Activated CD4-positive, alpha-beta T cell treated with anti-CD3 and anti-CD28 coated beads, Interleukin-2, amount 10 ng/mL, durations not matched to agents 7 days and 5 days (primary cell): ENCODE measurements around the gene EPHB4. TPM values are rescaled to one million over a fixed set of nuclear protein-coding genes. Genes with fewer than 3 reads are reported as not detected.
"Not testable (repeated sequence)": the region's sequence is repeated elsewhere in the genome, so short reads cannot be mapped to it uniquely, and the experiment has no call there.

ENCODE experiments used
- CTCF ChIA-PET: fragments of 350-600 bp; sonication (Branson Sonifier 250); formaldehyde crosslinking; loops from one replicate; lab custom pipeline; 2021; ENCODE audit warnings: antibody characterized with exemption; lab: Charles Lee
- POLR2A ChIA-PET: fragments of 350-600 bp; sonication (Branson Sonifier 250); formaldehyde crosslinking; loops from one replicate; lab custom pipeline; 2021; ENCODE audit warnings: antibody characterized with exemption; lab: Charles Lee
- DNase-seq: peaks from one replicate; pipeline ENCODE4 v3.0.0-alpha.2; 2020
- H3K27ac Mint-ChIP-seq: one replicate; pipeline ENCODE4 v1.8.0; 2021; ENCODE audit warnings: mild to moderate bottlenecking, moderate library complexity, mixed read lengths
- H3K27me3 Mint-ChIP-seq: one replicate; pipeline ENCODE4 v1.8.0; 2021; ENCODE audit warnings: mixed read lengths
- H3K36me3 Mint-ChIP-seq: one replicate; pipeline ENCODE4 v1.8.0; 2021; ENCODE audit warnings: low read depth, mixed read lengths
- H3K4me1 Mint-ChIP-seq: one replicate; pipeline ENCODE4 v1.8.0; 2021; ENCODE audit warnings: mixed read lengths
- H3K4me3 Mint-ChIP-seq: one replicate; pipeline ENCODE4 v1.8.0; 2021; ENCODE audit warnings: mild to moderate bottlenecking, moderate library complexity, mixed read lengths
- H3K9me3 Mint-ChIP-seq: one replicate; pipeline ENCODE4 v1.8.0; 2021; ENCODE audit warnings: mixed read lengths
- total RNA-seq, 2 experiments: library from RNA; stranded (reverse); gene quantifications; one replicate each; pipeline ENCODE4 v1.2.3, GENCODE V29; 2021

The EPHB4 gene
- total RNA-seq, 2 experiments from 2014 or later, result 1.6 to 2.1 TPM

DNA sequence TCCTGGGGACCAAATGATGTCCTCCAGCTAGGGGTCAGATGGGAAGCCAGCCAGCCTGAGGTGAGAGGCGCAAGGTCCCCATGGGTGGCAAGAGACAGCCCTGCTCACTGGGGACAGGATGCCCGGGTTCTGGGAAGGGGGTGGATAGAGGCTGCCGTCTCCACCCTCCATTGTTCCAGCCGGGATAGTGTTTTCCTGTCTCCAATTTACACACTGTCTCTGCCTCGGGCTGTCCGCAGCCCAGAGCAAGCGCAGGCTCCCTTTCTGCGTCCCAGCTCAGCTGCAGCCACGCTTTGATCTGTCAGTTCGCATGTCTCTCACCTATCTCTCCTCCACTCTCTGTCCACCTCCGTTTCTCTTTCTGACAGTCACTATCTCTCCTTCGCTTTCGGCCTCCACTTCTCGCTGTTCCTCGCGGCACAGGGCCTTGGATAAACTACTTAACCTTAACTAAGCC is 2.1 kb downstream of the EPHB4 start:
- Mint-ChIP-seq H3K4me3 (no peak overlapping the region), H3K4me1 (peaks cover 21% of the 10 kb centered on the region), H3K27me3 (peaks cover 38% of the 10 kb centered on the region), H3K27ac (no peak overlapping the region), H3K9me3 (no peaks in the 10 kb centered on the region), H3K36me3 (peaks cover 2% of the 10 kb centered on the region)
- ChIA-PET POLR2A (no interaction called here), CTCF (no interaction called here)
- no peak for DNase-seq

- peaks cover 35% of the 10 kb centered on the region for H3K27me3 Mint-ChIP-seq
- CTCF ChIA-PET, result no interaction called here
- POLR2A ChIA-PET, result no interaction called here
- H3K9me3 Mint-ChIP-seq, result no peaks in the 10 kb centered on the region
- H3K36me3 Mint-ChIP-seq, result peaks cover 2% of the 10 kb centered on the region
- H3K4me1 Mint-ChIP-seq, result peaks cover 21% of the 10 kb centered on the region
- no peak overlapping the region for H3K27ac Mint-ChIP-seq
- H3K4me3 Mint-ChIP-seq, result no peak overlapping the region
- no peak for DNase-seq
Observed at GRCh38 chr7:100824499-100825214, 2.7 kb downstream of the EPHB4 start.

DNA sequence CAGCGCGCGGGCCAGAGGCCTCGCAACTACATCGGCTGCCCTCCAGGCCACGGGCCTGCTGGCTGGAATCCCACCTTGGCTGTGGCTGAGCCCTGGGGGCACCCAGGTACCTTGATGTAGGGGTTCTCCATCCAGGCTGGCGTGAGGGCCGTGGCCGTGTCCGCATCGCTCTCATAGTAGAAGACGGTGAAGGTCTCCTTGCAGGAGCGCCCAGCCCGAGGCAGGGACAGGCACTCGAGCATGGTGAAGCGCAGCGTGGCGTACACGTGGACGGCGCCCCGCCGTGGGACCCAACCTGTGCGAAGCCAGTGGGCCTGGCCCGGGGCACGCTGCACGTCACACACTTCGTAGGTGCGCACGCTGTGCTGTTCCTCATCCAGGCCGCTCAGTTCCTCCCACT is 3.8 kb downstream of the EPHB4 start:
- Mint-ChIP-seq H3K27me3 (peaks cover 30% of the 10 kb centered on the region), H3K4me1 (peaks cover 18% of the 10 kb centered on the region), H3K9me3 (no peaks in the 10 kb centered on the region), H3K36me3 (peaks cover under 1% of the 10 kb centered on the region), H3K27ac (peak overlapping the region; percentile 36), H3K4me3 (no peak overlapping the region)
- CTCF ChIA-PET, result no interaction called here
- no peak for DNase-seq
- POLR2A ChIA-PET, result no interaction called here

DNA sequence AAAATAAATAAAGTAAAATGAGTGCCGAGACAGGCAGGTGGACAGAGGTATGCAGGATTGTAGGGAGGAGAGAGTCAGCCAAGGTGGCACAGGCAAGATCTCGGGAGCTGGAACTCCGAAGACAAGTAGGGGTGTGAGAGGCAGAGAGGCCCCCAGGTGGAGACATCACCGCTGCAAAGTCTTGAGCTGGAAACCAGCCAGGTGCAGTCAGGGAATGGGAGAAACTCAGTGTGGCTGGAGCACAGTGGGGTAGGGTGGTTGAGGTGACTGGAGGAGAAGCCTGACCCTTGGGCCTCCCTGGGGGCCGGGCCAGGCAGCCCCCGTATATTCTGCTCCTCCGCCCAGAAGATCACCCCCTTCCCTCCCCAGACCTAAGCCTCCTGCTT is 4.2 kb downstream of the EPHB4 start:
- CTCF ChIA-PET, result no interaction called here

GRCh38 chr7:100822236-100823139 is 4.8 kb downstream of the EPHB4 start:
- no peak overlapping the region for H3K27ac Mint-ChIP-seq
- no peaks in the 10 kb centered on the region for H3K36me3 Mint-ChIP-seq
- ChIA-PET CTCF (interaction anchor here (1.1 kb wide), 1 partner anchor 23 kb away, joined by 4 read pairs; no protein-coding TSS in a partner anchor), POLR2A (no interaction called here)
- H3K4me1 Mint-ChIP-seq, result peaks cover 11% of the 10 kb centered on the region
- no peaks in the 10 kb centered on the region for H3K9me3 Mint-ChIP-seq
- H3K27me3 Mint-ChIP-seq, result peaks cover 20% of the 10 kb centered on the region
- no peak overlapping the region for H3K4me3 Mint-ChIP-seq
- DNase-seq, result no peak

More for the DNA sequence above, 4.2 kb downstream of the EPHB4 start:
- DNase-seq, result no peak
- Mint-ChIP-seq H3K27me3 (peaks cover 26% of the 10 kb centered on the region), H3K4me3 (no peak overlapping the region), H3K27ac (no peak overlapping the region), H3K9me3 (no peaks in the 10 kb centered on the region), H3K4me1 (peaks cover 16% of the 10 kb centered on the region), H3K36me3 (no peaks in the 10 kb centered on the region)
- POLR2A ChIA-PET, result no interaction called here

- Mint-ChIP-seq H3K27ac (no peak overlapping the region), H3K9me3 (no peaks in the 10 kb centered on the region), H3K36me3 (no peaks in the 10 kb centered on the region), H3K27me3 (peaks cover 2% of the 10 kb centered on the region), H3K4me1 (no peaks in the 10 kb centered on the region), H3K4me3 (no peak overlapping the region)
- CTCF ChIA-PET, result no interaction called here
- DNase-seq, result no peak
- POLR2A ChIA-PET, result no interaction called here
Observed at GRCh38 chr7:100819586-100819985, 7.7 kb downstream of the EPHB4 start.

GRCh38 chr7:100818825-100819224 is 8.5 kb downstream of the EPHB4 start:
- Mint-ChIP-seq H3K27ac (no peak overlapping the region), H3K4me3 (no peak overlapping the region), H3K27me3 (no peaks in the 10 kb centered on the region), H3K36me3 (no peaks in the 10 kb centered on the region), H3K4me1 (no peaks in the 10 kb centered on the region), H3K9me3 (no peaks in the 10 kb centered on the region)
- ChIA-PET CTCF (no interaction called here), POLR2A (no interaction called here)
- DNase-seq, result no peak

GRCh38 chr7:100818366-100818765 is 9.0 kb downstream of the EPHB4 start:
- ChIA-PET POLR2A (no interaction called here), CTCF (interaction anchor here (0.9 kb wide), 1 partner anchor 59 kb away, joined by 6 read pairs; no protein-coding TSS in a partner anchor)
- Mint-ChIP-seq H3K36me3 (no peaks in the 10 kb centered on the region), H3K27me3 (no peaks in the 10 kb centered on the region), H3K4me3 (no peak overlapping the region), H3K4me1 (no peaks in the 10 kb centered on the region), H3K9me3 (no peaks in the 10 kb centered on the region), H3K27ac (no peak overlapping the region)
- no peak for DNase-seq

DNA sequence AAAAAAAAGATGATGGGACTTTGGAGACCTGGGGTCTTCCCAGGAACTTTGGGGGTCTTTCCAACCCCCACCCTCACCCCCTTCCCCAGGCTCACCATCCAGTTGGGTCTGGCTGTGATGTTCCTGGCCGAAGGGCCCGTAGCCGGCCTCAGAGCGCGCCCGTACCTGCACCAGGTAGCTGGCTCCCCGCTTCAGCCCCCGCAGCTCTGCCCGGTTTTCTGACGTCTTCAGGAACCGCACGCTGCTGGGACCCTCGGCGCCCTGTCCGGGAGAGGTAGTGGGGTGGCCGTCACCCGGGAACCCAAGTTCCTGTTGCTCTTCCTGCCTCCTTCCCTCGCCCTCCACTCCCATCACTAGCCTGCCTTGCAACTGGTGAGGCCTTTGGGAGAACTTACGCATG is 10.2 kb downstream of the EPHB4 start:
- DNase-seq, result no peak
- Mint-ChIP-seq H3K4me1 (no peaks in the 10 kb centered on the region), H3K27ac (no peak overlapping the region), H3K27me3 (no peaks in the 10 kb centered on the region), H3K36me3 (no peaks in the 10 kb centered on the region), H3K4me3 (no peak overlapping the region), H3K9me3 (no peaks in the 10 kb centered on the region)
- CTCF ChIA-PET, result interaction anchor here (0.6 to 1.7 kb wide), 2 partner anchors 35 to 160 kb away, joined by 3 to 6 read pairs; partner anchors contain the start of gene SLC12A9
- POLR2A ChIA-PET, result no interaction called here

GRCh38 chr7:100816515-100816914 is 10.8 kb downstream of the EPHB4 start:
- H3K9me3 Mint-ChIP-seq, H3K27ac Mint-ChIP-seq, POLR2A ChIA-PET, H3K4me3 Mint-ChIP-seq, H3K36me3 Mint-ChIP-seq, H3K27me3 Mint-ChIP-seq, H3K4me1 Mint-ChIP-seq, DNase-seq: not testable (repeated sequence)
- CTCF ChIA-PET, result interaction anchor here (0.6 to 1.7 kb wide), 3 partner anchors 36 to 160 kb away, joined by 3 to 6 read pairs (median 4); partner anchors contain the start of genes POP7 and SLC12A9

DNA sequence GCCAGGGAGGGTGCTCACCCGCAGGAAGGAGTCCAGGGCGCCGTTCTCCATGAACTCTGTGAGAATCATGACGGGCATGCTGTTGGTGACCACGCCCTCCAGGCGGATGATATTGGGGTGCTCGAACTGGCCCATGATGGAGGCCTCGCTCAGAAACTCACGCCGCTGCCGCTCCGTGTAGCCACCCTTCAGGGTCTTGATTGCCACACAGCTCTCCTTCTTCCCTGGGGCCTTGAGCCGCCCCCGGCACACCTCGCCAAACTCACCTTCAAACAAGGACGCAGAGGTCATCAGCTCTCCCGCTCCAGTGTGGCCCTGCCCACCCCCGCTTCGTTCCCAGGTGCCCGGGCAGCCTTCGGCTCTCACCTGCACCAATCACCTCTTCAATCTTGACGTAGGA is 14.6 kb downstream of the EPHB4 start:
- no peaks in the 10 kb centered on the region for H3K4me1 Mint-ChIP-seq
- no peak overlapping the region for H3K4me3 Mint-ChIP-seq
- ChIA-PET POLR2A (no interaction called here), CTCF (interaction anchor here (0.8 kb wide), 1 partner anchor 13 kb away, joined by 3 read pairs; no protein-coding TSS in a partner anchor)
- no peak overlapping the region for H3K27ac Mint-ChIP-seq
- H3K27me3 Mint-ChIP-seq, result no peaks in the 10 kb centered on the region
- no peaks in the 10 kb centered on the region for H3K9me3 Mint-ChIP-seq
- no peaks in the 10 kb centered on the region for H3K36me3 Mint-ChIP-seq
- DNase-seq, result no peak

DNA sequence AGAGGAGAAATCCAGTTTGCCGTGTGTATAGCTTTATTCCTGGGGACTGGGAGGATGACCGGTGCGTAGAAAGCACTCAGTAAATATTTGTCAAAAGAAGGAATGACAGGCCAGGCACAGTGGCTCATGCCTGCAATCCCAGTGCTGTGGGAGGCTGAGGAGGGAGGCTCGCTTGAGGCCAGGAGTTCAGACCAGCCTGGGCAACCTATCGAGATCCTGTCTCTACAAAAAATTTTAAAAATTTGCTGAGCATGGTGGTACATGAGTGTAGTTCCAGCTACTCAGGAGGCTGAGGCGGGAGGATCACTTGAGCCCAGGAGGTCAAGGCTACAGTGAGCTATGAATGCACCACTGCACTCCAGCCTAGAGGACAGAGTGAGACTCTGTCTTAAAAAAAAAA is 15.8 kb downstream of the EPHB4 start:
- Mint-ChIP-seq H3K9me3 (no peaks in the 10 kb centered on the region), H3K27me3 (no peaks in the 10 kb centered on the region), H3K36me3 (no peaks in the 10 kb centered on the region), H3K27ac (peak overlapping the region; percentile 31), H3K4me1 (no peaks in the 10 kb centered on the region), H3K4me3 (no peak overlapping the region)
- ChIA-PET POLR2A (no interaction called here), CTCF (no interaction called here)
- DNase-seq, result no peak

- H3K27me3 Mint-ChIP-seq, result no peaks in the 10 kb centered on the region
- ChIA-PET POLR2A (no interaction called here), CTCF (no interaction called here)
- no peak overlapping the region for H3K4me3 Mint-ChIP-seq
- no peak for DNase-seq
- H3K9me3 Mint-ChIP-seq, result no peaks in the 10 kb centered on the region
- H3K4me1 Mint-ChIP-seq, result peaks cover 4% of the 10 kb centered on the region
- H3K27ac Mint-ChIP-seq, result no peak overlapping the region
- H3K36me3 Mint-ChIP-seq, result no peaks in the 10 kb centered on the region
Observed at GRCh38 chr7:100808354-100808875, 18.9 kb downstream of the EPHB4 start.
